GM12891 (cell line): ENCODE data around the gene C4orf17.
A peak's percentile ranks its signal among the peaks of the same experiment; 100 is the strongest.

Experiments used
- DNase-seq: peaks from one replicate; pipeline ENCODE4 v3.0.0; 2011; ENCODE audit warnings: low spot score; ENCODE audit not compliant: insufficient read length
- FAIRE-seq: peaks from 2 replicates; lab custom pipeline; 2011; peaks lifted over from hg19 to GRCh38; lab: Jason Lieb, UNC
- PAX5 ChIP-seq: IDR thresholded peaks from 2 replicates; pipeline ENCODE4 v1.6.1; 2011; ENCODE audit warnings: low read length, moderate library complexity, mild to moderate bottlenecking; ENCODE audit not compliant: insufficient read depth, severe bottlenecking
- POLR2A ChIP-seq: IDR thresholded peaks from 2 replicates; pipeline ENCODE4 v1.6.1; 2011; ENCODE audit warnings: low read depth, low read length, control low read depth
- POLR2AphosphoS5 ChIP-seq: IDR thresholded peaks from 2 replicates; pipeline ENCODE4 v1.6.1; 2011; ENCODE audit warnings: low read depth, low read length, control low read depth
- POU2F2 ChIP-seq: IDR thresholded peaks from 2 replicates; pipeline ENCODE4 v1.6.1; 2011; ENCODE audit warnings: low read depth, mild to moderate bottlenecking, control low read depth, low read length, moderate library complexity
- SPI1 ChIP-seq: IDR thresholded peaks from 2 replicates; pipeline ENCODE4 v1.6.1; 2011; ENCODE audit warnings: low read depth, low read length, control low read depth
- TAF1 ChIP-seq: IDR thresholded peaks from 2 replicates; pipeline ENCODE4 v1.6.1; 2011; ENCODE audit warnings: low read depth, low read length, control low read depth

The C4orf17 gene

DNA sequence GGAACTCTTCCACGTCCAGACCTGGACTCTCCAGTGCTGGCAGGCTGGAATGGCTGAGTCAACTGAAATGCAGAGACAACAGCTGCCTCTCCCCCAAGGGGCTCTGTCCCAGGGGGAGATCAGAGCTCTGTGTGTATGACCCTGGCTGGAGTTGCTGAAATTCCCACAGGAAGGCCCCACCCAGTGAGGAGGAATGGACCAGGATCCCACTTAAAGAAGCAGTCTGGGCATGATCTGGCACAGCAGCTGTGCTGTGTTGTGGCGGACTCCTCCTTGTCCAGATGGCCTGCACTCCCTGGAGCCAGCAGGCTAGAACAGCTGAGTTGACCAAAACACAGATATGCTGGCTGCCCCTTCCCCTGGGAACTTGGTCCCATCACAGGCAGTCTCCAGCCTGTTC, 25.4 kb downstream of the C4orf17 start:
- no peak for FAIRE-seq
- DNase-seq = no peak
- TF ChIP-seq POLR2A = no peak
- TF ChIP-seq SPI1 = no peak
- TF ChIP-seq POU2F2 = no peak
- no peak for TF ChIP-seq POLR2AphosphoS5
- no peak for TF ChIP-seq TAF1
- no peak for TF ChIP-seq PAX5

DNA sequence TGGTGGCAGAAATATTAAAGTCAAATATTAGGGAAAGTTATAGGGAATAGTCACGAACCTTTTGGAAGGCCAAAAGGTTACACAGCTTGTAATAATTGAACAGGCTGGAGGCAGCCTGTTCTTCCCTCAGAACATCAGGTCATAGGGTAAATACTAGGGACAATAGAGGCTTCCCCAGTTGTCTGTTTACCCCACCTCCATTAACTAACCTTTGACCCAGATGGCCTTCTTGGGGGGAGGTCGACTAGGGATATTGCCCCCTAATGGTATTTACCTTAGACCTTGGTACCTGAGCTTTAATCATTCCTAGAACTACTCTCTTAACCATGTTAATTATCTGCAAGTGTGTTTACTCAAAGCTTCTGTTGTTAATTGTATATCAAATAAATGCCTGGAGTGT, 26.0 kb downstream of the C4orf17 start:
- DNase-seq (no peak), FAIRE-seq (no peak)
- no peak for TF ChIP-seq PAX5
- TF ChIP-seq TAF1 = no peak
- no peak for TF ChIP-seq SPI1
- TF ChIP-seq POLR2A = no peak
- TF ChIP-seq POLR2AphosphoS5 = no peak
- TF ChIP-seq POU2F2 = no peak

DNA sequence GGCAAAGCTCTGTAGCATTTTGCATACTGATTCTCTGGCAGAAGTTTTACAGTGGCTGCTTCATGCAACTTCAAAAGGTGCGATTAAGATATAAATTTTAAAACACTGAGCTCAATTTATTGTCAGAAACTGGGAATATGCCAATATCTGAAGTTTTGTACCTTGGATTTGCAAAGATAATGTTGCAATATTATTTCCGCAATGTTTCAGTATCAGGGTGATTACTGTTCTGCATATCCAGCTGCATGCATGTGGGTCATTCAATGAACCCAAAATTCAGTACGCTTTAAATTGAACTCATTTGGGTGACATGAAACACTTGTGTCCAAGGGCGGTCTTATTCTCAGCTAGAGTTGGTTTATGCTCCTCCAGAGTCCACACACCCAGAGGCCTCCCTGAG, 26.9 kb downstream of the C4orf17 start:
- FAIRE-seq = no peak
- no peak for DNase-seq
- TF ChIP-seq POLR2AphosphoS5 (no peak), SPI1 (no peak), POU2F2 (no peak), PAX5 (no peak), TAF1 (no peak), POLR2A (no peak)

DNA sequence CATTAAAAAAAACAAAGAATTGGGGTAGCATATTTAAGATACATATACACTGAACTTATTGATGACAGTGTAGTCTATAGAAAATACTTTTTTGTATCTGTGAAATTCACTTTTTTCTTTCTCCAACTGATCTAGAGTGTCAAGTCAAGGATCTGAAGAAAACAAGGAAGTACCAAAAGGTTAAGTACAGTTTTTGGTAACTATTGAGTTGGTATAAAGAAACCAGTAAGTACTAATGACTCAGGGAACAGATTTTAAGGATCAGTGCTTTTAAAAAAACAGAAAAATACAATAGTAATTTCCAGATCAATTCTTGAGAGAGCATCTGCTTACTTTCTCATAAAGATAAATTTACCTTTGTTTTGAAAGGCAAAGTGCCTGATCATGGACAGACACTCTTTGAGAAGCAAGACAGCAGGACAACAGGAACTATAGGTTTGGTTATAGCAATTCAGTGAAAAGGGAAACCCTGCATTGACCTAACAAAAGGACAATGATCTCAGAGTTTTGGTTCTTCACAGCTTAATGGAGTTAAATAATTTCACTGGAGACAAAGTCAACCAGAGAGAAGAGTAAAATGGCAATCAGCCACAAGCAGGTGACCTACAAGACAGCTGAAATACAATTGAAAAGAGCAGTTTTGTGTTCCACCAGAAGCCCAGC, 29.6 kb downstream of the C4orf17 start:
- TF ChIP-seq SPI1 (no peak), TAF1 (no peak), POLR2A (no peak), POLR2AphosphoS5 (no peak), POU2F2 (no peak), PAX5 (no peak)
- DNase-seq (no peak), FAIRE-seq (no peak)

DNA sequence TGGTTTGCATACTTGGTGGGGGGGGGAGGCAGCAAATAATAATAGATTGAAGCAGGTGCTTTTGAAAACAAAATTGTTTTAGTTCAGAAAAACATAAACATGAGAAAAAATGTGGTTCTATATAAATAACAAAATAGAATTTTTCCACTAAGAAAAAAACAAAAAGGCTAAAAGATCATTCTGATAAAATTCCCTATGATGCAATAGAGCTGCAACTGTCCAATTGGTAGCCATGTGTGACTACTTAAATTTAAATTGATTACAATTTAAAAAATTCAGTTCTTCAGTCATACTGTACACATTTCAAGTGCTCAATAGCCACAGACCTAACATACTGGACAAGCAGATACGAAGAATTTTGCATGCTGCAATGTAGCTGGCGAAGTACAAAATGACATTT, 42.1 kb downstream of the C4orf17 start:
- no peak for DNase-seq
- no peak for FAIRE-seq
- TF ChIP-seq PAX5 (no peak), POLR2A (no peak), POU2F2 (no peak), SPI1 (no peak), TAF1 (no peak), POLR2AphosphoS5 (no peak)

DNA sequence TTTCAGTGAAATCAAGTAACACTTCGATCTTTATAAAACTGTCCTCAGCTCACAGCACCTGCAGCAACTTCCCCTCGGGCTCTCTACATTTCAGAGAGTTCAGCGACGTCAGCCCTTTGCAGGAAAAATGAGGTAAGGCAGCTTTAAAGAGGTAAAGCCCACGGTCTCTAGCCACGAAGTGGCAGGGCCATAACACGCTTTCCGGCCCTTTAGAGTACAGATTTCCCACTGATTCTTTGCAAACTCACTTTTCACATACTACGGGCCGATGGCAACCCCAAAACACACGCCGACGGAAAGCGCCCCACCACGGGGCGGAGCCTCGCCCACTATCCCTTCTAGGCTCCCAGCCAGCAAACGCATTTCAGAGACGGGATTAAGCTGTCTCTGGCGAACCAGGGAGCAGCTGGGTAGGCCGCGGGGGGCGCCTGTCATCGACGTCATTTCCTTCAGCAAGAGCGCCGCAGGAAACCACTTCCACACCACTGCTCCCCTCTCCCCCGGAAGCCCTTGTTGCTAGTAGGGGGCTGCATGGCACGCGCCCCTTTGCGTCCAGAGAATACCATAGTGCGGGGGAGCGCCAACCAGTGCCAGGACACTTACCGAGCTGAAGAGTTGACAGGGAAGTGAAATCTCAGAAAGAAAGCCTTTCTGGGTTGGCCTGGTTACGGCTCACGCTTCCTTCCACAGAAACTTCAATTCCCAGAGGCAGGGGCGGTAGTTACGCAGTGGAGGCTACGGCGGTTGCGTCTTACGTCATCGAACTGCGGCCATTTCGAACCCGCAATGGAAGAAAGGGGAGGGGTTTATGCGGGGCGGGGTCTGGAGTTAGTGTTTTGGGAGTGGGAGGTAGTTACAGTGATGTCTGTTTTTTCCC, 52.7 kb downstream of the C4orf17 start, which contains the start of gene TRMT10A:
TSS of gene TRMT10A (minus strand) at position 730 of the 877 bp plus-strand sequence. CDS start 4,701 bp downstream, outside the sequence.
- peak; percentile 61 for DNase-seq
- peak; percentile 99 for FAIRE-seq
- peak; percentile 68 for TF ChIP-seq POLR2A
- TF ChIP-seq PAX5 = no peak
- TF ChIP-seq SPI1 = peak; percentile 3; the same call in 1 of the 2 replicates
- TF ChIP-seq POU2F2 = peak; percentile 34; the same call in 1 of the 2 replicates
- peak; percentile 66; the same call in 1 of the 2 replicates for TF ChIP-seq POLR2AphosphoS5
- peak; percentile 55; the same call in 1 of the 2 replicates for TF ChIP-seq TAF1

DNA sequence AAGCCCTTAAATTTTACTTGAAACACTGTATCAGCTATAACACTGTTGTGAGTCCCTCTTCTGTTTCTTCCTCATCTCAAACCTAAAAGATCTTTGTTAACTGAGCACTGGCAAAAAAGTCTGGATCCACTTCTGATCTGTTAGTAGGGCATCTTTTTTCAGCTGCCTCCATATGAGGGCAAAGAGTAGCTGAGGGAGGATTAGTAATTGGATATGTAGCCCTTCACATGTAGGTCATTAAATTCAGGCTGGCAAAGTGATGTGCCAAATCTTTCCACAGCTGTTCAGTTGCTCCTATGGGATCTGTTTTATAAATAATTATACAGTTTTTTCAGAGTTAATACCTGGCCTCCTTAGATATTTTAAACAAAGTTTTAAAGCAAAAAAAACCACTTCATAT, 54.1 kb downstream of the C4orf17 start:
- DNase-seq (no peak), FAIRE-seq (no peak)
- no peak for TF ChIP-seq POLR2A
- TF ChIP-seq PAX5 = no peak
- no peak for TF ChIP-seq POU2F2
- no peak for TF ChIP-seq SPI1

DNA sequence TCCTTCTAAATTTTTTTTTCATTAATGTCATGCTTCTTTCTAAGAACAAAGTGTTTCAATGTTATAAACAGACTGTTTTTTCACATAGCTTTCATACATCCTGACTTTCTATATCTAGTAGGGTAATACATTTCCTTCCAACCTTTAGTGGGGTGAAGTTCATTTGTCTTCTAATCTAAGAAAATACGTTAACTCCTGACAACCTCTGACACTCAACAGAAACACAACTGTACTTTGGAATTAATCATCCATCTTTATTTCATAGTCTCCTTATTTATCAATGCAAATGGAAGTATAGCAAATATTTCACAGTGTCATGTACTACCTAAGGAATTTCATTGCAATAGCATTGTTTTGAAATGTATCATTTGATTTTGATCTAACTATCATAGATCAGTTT, 61.1 kb downstream of the C4orf17 start:
- TF ChIP-seq POU2F2 = no peak
- TF ChIP-seq PAX5 = no peak
- no peak for TF ChIP-seq POLR2A
- no peak for TF ChIP-seq POLR2AphosphoS5
- no peak for TF ChIP-seq TAF1
- no peak for TF ChIP-seq SPI1
- no peak for DNase-seq
- FAIRE-seq = no peak

DNA sequence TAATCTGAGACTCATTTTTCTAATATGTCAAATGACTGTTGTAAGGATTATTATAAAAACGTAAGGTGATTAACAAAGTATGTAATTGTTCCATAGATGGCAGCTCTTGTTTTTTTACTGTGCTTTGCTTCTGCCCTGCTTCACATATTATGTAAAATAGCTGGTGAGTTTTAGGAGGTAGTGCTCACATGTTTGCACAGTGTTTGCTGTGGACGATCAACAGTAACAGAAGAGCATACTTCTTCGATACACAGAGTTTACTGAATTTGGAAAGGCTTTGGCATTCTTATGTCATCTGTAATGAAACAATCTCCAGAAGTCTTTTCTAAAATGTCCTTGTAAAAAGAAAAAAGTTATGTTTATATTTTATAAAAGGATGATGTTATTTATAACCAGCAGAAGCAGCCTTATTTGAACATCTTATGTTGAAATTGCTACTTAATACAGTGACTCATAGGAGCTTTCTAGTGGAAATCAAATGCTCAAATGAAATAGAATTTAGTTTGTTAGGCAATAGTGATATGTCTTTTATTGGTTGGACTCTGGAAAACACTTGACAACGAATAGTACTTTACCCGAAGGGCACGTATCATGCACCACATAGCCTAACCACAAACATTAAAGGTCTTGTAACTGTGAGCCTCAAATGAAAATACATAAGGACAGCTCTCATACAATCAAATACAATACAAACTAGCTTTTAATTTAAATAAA, 61.9 kb downstream of the C4orf17 start:
- TF ChIP-seq POLR2A = no peak
- no peak for TF ChIP-seq TAF1
- no peak for TF ChIP-seq PAX5
- TF ChIP-seq POU2F2 = no peak
- no peak for TF ChIP-seq POLR2AphosphoS5
- no peak for TF ChIP-seq SPI1
- FAIRE-seq (no peak), DNase-seq (no peak)
